ENCODE results near the gene KIN. TPM values are rescaled to one million over a fixed set of nuclear protein-coding genes. Genes with fewer than 3 reads are reported as not detected.

KIN gene
- total RNA-seq, 4 donors from 2014 or later = 5.1 to 8.2 (median 5.8) TPM

GRCh38 chr10:7824251-7824650 lies 36.5 kb upstream of the KIN start:
- TF ChIP-seq, protein P1, sequence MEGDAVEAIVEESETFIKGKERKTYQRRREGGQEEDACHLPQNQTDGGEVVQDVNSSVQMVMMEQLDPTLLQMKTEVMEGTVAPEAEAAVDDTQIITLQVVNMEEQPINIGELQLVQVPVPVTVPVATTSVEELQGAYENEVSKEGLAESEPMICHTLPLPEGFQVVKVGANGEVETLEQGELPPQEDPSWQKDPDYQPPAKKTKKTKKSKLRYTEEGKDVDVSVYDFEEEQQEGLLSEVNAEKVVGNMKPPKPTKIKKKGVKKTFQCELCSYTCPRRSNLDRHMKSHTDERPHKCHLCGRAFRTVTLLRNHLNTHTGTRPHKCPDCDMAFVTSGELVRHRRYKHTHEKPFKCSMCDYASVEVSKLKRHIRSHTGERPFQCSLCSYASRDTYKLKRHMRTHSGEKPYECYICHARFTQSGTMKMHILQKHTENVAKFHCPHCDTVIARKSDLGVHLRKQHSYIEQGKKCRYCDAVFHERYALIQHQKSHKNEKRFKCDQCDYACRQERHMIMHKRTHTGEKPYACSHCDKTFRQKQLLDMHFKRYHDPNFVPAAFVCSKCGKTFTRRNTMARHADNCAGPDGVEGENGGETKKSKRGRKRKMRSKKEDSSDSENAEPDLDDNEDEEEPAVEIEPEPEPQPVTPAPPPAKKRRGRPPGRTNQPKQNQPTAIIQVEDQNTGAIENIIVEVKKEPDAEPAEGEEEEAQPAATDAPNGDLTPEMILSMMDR (IDR thresholded peaks at IDR 0.05; ENCODE audit: low read depth) = no peak

- TF ChIP-seq, protein P1 (IDR thresholded peaks at IDR 0.05; ENCODE audit: low read depth) = no peak
These were observed 31.3 kb upstream of the KIN start for GRCh38 chr10:7819121-7819460.

- TF ChIP-seq, protein P1 (IDR thresholded peaks at IDR 0.05; ENCODE audit: low read depth) = no peak
These were observed 30.7 kb upstream of the KIN start, which contains the start of gene TAF3 for GRCh38 chr10:7818295-7819120. TSS of gene TAF3 (plus strand) at chr10:7818505. CDS start at chr10:7818710, 205 bp downstream.

- TF ChIP-seq, protein P1 (IDR thresholded peaks at IDR 0.05; ENCODE audit: low read depth) = no peak
These were observed 30.1 kb upstream of the KIN start for GRCh38 chr10:7817984-7818294.

DNA sequence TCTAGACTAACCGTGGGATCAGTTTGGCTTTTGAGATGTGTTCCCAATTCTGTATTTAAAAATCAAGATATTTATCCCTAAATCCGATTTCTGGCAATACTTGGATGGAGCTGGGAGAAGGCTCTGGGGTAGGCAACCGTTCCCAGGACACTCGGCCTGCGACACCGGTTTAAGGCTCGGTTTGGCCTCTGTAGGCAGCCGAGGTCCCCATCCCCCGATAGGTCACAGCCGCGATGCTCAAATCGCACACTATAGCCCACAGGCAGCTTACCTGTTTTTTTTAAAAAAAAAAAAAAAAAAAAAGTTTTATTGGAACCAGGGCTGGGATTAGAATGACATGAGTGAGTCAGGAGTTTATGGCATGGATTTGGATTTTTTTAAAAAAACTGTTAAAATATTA lies 29.8 kb upstream of the KIN start:
- TF ChIP-seq, protein P1 (IDR thresholded peaks at IDR 0.05; ENCODE audit: low read depth) = no peak

DNA sequence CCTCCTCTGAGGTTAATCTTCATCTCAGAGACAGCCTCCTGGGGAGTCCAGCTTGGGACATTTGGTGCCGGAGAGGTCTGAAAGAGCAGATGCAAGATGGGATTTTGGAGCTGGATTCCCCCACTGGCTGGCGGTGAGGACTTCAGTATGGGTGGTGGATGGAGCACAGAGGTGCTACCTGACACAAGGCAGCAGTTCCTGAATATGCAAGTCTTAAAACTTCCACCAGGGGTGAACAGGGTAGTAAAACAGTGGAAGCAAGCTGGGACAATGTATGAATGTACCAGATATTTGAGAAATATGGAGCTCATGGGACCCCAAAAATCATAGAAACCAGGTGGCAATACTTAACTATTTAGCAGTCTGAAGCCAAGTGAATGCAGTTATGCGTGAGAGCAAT lies 25.7 kb upstream of the KIN start:
- TF ChIP-seq, protein P1 (IDR thresholded peaks at IDR 0.05; ENCODE audit: low read depth) = no peak

DNA sequence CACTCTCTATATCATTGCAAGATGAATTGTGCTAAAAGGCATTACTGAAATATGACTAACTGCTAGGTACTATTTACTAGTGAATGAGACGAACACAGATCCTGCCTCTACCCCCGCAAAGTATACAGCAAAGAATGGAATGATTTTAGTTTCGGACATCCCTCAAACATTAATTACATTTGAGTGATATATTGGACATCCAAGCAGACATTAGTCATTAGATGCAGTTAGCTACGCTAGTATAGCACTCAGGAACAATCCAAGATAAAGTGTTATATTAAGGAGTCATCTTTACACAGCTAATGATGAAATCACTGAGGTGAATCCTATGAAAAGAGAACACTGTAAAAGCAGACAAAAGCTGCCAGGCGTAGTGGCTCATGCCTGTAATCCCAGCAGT lies 23.2 kb upstream of the KIN start:
- TF ChIP-seq, protein P1 (IDR thresholded peaks at IDR 0.05; ENCODE audit: low read depth) = no peak

All from subcutaneous adipose tissue (tissue), 4 donors.